Measurements from ENCODE around the gene MATN4.

MATN4 gene

DNA sequence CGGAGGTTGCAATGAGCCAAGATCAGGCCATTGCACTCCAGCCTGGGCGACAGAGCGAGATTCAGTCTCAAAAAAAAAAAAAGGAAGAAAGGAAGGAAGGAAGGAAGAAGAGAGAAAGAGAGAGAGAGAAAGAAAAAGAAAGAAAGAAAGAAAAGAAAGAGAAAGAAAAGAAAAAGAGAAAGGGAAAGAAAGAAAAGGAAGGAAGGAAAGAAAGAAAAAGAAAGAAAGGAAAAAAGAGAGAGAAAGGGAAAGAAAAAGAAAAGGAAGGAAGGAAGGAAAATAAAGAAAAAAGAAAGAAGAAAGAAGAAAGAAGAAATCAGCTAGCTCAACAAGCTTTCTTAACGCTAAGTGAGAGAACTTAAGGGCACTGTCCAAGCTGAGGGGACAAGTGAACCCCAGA lies 7.6 kb upstream of the MATN4 start:
- Histone ChIP-seq H3K4me1 (ENCODE audit: low read depth, poor library complexity, severe bottlenecking) (peaks cover 31% of the 10 kb centered on the region), H3K4me3 (IDR thresholded peaks at IDR 0.05; ENCODE audit: insufficient read depth, low read depth, low read length) (no peak overlapping the region), H4K20me1 (ENCODE audit: insufficient read depth) (no peaks in the 10 kb centered on the region), H3K36me3 (ENCODE audit: insufficient read depth) (no peaks in the 10 kb centered on the region), H3K79me2 (ENCODE audit: insufficient read depth, low read depth) (no peaks in the 10 kb centered on the region), H3K27ac (no peak overlapping the region), H3K4me2 (no peak overlapping the region), H2AFZ (ENCODE audit: low read depth) (no peak overlapping the region), H3K9ac (no peak overlapping the region), H3K27me3 (ENCODE audit: insufficient read depth, low read depth) (no peaks in the 10 kb centered on the region)
- TF ChIP-seq, protein P1, sequence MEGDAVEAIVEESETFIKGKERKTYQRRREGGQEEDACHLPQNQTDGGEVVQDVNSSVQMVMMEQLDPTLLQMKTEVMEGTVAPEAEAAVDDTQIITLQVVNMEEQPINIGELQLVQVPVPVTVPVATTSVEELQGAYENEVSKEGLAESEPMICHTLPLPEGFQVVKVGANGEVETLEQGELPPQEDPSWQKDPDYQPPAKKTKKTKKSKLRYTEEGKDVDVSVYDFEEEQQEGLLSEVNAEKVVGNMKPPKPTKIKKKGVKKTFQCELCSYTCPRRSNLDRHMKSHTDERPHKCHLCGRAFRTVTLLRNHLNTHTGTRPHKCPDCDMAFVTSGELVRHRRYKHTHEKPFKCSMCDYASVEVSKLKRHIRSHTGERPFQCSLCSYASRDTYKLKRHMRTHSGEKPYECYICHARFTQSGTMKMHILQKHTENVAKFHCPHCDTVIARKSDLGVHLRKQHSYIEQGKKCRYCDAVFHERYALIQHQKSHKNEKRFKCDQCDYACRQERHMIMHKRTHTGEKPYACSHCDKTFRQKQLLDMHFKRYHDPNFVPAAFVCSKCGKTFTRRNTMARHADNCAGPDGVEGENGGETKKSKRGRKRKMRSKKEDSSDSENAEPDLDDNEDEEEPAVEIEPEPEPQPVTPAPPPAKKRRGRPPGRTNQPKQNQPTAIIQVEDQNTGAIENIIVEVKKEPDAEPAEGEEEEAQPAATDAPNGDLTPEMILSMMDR (conservative IDR thresholded peaks at IDR 0.05; ENCODE audit: low read depth, low read length), result no peak

DNA sequence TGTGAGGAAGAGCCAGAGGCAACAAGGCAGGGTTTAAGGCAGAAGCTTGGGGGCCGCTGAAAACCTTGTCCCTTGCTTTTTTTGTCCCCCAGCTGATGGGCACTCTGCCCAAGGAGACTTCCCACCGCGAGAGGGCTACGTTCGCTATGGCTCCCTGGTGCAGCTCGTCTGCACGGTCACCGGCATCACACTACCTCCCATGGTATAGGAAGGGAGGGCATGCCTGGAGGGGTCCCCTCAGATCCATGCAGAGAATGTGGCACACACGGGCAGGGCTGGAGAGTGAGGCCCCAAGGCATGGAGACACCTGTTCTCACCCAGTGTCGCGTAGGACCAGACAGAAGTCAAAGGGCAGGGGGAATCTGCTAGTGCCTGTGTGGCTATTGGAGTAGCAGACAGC lies 5.8 kb upstream of the MATN4 start:
- Histone ChIP-seq H4K20me1 (ENCODE audit: insufficient read depth) (no peaks in the 10 kb centered on the region), H3K4me1 (ENCODE audit: low read depth, poor library complexity, severe bottlenecking) (peaks cover 14% of the 10 kb centered on the region), H2AFZ (ENCODE audit: low read depth) (no peak overlapping the region), H3K27me3 (ENCODE audit: insufficient read depth, low read depth) (no peaks in the 10 kb centered on the region), H3K79me2 (ENCODE audit: insufficient read depth, low read depth) (no peaks in the 10 kb centered on the region), H3K9ac (no peak overlapping the region), H3K27ac (no peak overlapping the region), H3K4me3 (IDR thresholded peaks at IDR 0.05; ENCODE audit: insufficient read depth, low read depth, low read length) (no peak overlapping the region), H3K4me2 (no peak overlapping the region), H3K36me3 (ENCODE audit: insufficient read depth) (no peaks in the 10 kb centered on the region)
- TF ChIP-seq, protein P1 (conservative IDR thresholded peaks at IDR 0.05; ENCODE audit: low read depth, low read length), result no peak

DNA sequence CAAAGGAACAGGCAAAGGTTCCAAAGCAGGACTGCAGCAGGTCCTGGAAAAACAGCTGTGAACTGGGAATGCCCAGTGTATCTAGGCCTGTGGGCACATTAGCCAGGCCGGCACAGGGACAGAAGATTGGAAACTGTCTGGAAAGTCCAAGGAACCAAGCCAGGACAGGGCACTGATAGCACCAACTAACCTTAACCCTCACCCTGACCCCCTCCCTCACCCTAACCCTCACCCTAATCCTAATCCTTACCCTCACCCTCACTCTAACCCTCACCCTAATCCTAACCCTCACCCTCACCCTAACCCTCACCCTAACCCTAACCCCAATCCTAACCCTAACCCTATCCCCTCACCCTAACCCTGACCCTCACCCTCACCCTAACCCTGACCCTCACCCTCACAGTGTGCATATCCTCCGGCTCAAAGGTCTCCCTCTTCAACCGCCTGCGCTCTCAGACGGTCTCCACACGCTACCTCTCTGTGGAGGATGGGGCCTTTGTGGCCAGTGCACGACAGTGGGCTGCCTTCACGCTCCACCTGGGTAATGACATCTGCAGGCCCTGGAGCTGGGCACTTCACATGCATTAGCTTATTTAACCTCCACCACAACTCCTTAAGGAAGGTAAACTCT lies 5.1 kb upstream of the MATN4 start:
- Histone ChIP-seq H3K36me3 (ENCODE audit: insufficient read depth) (no peaks in the 10 kb centered on the region), H4K20me1 (ENCODE audit: insufficient read depth) (no peaks in the 10 kb centered on the region), H3K27me3 (ENCODE audit: insufficient read depth, low read depth) (no peaks in the 10 kb centered on the region), H3K4me2 (no peak overlapping the region), H3K9ac (no peak overlapping the region), H3K4me3 (IDR thresholded peaks at IDR 0.05; ENCODE audit: insufficient read depth, low read depth, low read length) (no peak overlapping the region), H3K4me1 (ENCODE audit: low read depth, poor library complexity, severe bottlenecking) (peaks cover 9% of the 10 kb centered on the region), H2AFZ (ENCODE audit: low read depth) (no peak overlapping the region), H3K79me2 (ENCODE audit: insufficient read depth, low read depth) (no peaks in the 10 kb centered on the region), H3K27ac (no peak overlapping the region)
- TF ChIP-seq, protein P1 (conservative IDR thresholded peaks at IDR 0.05; ENCODE audit: low read depth, low read length), result no peak

DNA sequence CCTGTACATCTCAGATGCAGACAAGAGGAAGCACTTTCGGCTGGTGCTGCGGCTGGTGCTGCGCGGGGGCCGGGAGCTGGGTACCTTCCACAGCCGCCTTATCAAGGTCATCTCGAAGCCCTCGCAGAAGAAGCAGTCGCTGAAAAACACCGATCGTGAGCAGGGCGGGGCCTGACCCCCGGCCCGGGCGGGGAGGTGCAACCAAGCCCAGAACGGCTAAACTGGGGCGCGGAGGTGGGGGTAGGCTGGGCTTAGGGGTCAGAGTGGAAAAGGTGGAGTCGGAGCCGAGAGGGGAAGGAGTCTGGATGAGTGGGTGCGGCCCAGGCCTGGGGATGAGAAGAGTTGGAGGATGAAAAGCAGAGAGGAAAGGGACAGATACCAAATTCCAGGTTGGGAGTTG lies 4.1 kb upstream of the MATN4 start:
- TF ChIP-seq, protein P1 (conservative IDR thresholded peaks at IDR 0.05; ENCODE audit: low read depth, low read length), result no peak
- Histone ChIP-seq H3K27me3 (ENCODE audit: insufficient read depth, low read depth) (no peaks in the 10 kb centered on the region), H2AFZ (ENCODE audit: low read depth) (no peak overlapping the region), H3K4me3 (IDR thresholded peaks at IDR 0.05; ENCODE audit: insufficient read depth, low read depth, low read length) (no peak overlapping the region), H4K20me1 (ENCODE audit: insufficient read depth) (no peaks in the 10 kb centered on the region), H3K4me2 (no peak overlapping the region), H3K79me2 (ENCODE audit: insufficient read depth, low read depth) (no peaks in the 10 kb centered on the region), H3K27ac (no peak overlapping the region), H3K4me1 (ENCODE audit: low read depth, poor library complexity, severe bottlenecking) (peaks cover 6% of the 10 kb centered on the region), H3K36me3 (ENCODE audit: insufficient read depth) (no peaks in the 10 kb centered on the region), H3K9ac (no peak overlapping the region)

Data from KMS-11 (cell line).